ENCODE results near the gene RABEPK.
"Not testable (repeated sequence)": the region's sequence is repeated elsewhere in the genome, so short reads cannot be mapped to it uniquely, and the experiment has no call there.

The RABEPK gene

GRCh38 chr9:125195591-125195990, 4.8 kb upstream of the RABEPK start:
- DNase-seq, result not testable (repeated sequence)

DNA sequence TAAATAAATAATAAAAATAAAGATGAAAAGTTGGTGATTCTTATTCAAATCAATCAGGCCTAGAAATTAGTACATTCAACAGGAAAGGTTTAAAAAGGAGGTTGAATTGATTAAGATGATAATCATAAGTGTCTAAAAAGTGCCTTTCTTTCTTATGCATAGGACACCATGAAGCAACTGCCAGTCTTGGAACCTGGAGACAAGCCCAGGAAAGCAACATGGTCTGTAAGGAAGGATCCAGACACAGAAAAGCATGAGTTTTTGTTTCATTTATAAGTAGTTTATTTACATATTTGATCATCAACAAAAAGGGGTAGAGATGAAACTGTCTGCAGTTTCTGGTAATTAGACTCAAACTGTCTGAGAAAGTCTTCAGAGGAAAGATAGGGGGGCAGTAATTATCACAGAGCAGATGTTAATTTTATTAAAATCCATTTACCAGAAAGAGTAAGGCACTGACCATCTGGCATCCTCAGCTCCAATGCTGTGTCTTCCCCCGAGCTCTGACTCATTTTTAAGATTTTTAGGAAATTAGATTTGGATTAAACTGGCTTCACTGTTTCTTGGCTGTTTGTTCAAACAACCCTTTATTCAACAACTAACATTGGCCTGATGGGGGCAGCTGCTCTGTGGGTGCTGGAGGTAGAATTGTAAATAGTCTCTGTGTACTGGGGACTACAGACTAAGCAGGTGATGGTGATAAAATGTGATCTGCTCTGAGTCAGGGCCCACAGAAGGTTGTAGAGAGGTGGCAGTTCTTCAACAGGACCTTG, 2.7 kb downstream of the RABEPK start:
- no peak for DNase-seq

DNA sequence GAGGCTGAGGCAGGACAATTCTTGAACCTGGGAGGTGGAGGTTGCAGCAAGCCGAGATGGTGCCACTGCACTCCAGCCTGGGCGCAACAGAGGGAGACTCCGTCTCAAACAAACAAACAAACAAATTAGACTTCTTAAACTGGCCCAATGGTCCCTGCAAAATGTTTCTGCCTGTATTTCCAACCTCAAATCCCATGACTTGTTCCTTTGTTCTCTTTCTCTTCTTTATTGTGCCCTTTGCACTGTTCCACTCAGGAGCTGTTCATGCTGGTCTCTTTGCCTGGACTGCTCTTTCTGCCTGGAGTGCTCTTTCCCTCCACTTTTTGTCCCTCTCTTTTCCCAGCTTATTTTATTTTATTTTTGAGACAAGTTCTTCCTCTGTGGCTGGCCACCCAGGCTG, 4.1 kb downstream of the RABEPK start:
- DNase-seq, result no peak

DNA sequence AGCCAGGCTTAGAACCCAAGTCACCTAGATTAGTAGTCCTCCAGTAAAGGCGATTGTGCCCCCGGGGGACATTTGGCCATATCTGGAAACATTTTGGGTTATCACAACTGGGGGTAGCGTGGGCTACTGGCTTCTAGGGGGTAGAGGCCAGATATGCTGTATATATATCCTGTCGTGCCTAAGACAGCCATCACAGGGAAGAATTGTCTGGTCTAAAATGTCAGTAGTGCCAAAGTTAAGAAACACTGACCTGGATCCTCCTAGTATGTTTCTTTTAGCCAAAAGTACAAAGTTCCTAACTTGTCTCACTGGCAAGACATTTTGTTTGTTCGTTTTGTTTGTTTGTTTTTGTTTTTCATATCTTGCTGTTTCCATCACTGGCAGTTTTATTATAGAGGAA, 13.8 kb downstream of the RABEPK start:
- DNase-seq, result no peak

- no peak for DNase-seq
These were observed 18.3 kb downstream of the RABEPK start for GRCh38 chr9:125218621-125219020.

DNA sequence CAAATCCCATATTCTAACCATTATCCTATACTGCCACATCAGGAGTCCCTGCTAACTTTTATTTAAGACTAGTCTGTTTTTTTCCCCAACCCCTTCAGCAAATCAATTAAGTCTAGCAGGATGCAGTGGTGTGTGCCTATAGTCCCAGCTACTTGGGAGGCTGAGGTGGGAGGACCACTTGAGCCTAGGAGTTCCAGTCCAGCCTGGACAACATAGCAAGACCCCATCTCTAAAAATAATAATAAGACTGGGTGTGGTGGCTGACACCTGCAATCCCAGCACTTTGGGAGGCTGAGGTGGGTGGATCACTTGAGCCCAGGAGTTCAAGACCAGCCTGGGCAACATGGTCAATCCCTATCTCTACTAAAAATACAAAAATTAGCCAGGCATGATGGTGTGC, 24.5 kb downstream of the RABEPK start:
- not testable (repeated sequence) for DNase-seq

DNA sequence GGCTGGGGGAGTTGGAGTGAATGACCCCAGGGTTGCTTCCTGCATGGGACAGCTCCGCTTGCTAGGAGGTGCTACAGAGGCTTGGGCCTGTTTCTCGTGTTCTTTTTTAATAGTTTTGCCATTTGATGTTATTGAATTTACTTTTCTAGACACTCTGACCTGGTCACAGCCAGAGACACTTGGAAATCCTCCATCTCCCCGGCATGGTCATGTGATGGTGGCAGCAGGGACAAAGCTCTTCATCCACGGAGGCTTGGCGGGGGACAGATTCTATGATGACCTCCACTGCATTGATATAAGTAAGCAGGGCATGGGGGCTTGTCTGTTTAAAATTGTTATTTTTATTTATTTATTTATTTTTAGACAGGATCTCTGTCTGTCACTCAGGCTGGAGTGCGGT, 27.4 kb downstream of the RABEPK start:
- DNase-seq, result no peak

GRCh38 chr9:125233678-125234077, 33.3 kb downstream of the RABEPK start:
- DNase-seq, result no peak

- DNase-seq, result not testable (repeated sequence)
These were observed 33.8 kb downstream of the RABEPK start for GRCh38 chr9:125234099-125234498.

- DNase-seq, result no peak
These were observed 35.6 kb downstream of the RABEPK start for GRCh38 chr9:125235804-125236519.

DNA sequence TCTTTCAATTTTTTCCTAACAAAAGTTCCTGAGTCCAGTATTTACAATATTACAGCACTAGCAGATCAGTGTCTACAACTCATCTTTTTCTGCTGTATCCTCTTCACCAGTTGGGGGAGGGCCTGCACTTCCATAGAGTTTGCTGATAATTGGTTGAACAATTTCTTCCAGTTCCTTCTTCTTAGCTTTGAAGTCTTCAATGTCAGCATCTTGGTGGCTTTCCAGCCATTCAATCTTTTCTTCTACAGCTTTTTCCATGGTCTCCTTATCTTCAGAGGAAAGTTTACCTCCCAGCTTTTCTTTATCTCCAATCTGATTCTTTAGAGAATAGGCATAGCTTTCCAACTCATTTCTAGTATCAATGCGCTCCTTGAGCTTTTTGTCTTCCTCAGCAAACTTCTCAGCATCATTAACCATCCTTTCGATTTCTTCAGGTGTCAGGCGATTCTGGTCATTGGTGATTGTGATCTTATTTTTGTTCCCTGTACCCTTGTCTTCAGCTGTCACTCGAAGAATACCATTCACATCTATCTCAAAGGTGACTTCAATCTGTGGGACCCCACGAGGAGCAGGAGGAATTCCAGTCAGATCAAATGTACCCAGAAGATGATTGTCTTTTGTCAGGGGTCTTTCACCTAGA, 36.3 kb downstream of the RABEPK start:
- DNase-seq, result not testable (repeated sequence)

DNA sequence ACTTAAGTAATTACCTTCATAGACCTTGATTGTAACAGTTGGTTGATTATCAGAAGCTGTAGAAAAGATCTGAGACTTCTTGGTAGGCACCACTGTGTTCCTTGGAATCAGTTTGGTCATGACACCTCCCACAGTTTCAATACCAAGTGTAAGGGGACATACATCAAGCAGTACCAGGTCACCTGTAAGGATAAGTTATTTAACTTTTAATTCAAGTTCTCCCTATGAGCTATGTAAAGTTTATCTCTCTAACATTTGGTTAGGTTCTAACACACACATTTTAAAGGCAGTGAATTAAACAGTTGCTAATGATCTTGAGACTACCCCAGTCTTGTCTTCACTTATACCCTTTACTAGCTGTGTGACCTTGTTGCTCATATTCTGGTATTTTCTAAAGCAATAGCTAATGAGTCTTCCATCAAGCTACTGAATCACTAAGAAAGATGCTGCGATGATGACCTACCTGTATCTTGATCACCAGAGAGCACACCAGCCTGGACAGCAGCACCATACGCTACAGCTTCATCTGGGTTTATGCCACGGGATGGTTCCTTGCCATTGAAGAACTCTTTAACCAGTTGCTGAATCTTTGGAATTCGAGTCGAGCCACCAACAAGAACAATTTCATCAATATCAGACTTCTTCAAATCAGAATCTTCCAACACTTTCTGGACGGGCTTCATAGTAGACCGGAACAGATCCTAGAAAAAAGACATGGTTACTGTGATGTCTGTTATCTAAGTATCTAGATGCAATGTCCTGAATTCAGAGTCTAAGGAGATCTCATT, 38.0 kb downstream of the RABEPK start:
- no peak for DNase-seq

DNA sequence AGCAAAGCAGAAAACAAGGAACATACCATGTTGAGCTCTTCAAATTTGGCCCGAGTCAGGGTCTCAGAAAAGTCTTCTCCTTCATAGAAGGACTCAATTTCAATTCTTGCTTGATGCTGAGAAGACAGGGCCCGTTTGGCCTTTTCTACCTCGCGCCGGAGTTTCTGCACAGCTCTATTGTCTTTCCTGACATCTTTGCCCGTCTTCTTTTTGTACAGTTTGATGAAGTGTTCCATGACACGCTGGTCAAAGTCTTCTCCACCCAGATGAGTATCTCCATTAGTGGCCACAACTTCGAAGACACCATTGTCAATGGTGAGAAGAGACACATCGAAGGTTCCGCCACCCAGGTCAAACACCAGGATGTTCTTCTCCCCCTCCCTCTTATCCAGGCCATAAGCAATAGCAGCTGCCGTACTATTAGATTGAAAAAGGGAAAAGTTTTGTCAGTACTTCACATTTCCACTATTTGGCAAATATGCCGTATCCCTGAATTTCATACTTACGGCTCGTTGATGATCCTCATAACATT, 38.6 kb downstream of the RABEPK start:
- no peak for DNase-seq

DNA sequence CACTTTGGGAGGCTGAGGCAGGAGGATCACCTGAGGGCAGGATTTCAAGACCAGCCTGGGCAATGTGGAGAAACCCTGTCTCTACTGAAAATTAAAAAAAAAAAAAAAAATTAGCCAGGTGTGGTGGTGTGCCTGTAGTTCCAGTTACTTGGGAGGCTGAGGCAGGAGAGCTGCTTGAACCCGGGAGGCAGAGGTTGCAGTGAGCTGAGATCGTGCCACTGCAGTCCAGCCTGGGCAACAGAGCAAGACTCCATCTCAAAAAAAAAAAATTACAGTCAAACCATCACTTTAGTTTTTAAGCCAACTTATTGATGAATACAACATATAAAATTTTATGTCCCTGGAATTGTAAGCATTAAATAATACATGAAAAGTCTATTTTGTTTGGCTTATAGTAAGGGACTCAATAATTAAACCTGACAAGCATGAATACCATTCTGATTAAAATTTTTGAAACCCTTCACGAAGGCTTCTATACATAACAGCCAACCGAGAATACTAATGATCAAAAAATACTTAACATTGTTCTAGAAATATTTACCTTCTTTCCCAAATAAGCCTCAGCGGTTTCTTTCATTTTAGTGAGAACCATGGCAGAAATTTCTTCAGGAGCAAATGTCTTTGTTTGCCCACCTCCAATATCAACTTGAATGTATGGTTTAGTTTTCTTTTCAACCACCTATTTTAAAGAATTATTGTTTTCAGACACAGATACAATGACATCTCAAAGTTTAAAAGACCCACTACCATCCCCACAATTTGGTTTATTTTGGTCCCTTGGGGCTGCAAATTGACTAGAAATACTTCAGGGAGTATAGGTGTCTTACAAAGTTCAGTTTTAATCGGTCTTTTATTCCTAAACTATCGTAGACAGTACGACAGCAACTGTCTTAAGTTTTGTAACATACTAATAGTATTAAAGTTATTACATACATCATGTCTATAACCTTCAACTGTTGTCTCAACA, 39.6 kb downstream of the RABEPK start:
- no peak for DNase-seq

- DNase-seq, result peak; percentile 30
These were observed 40.3 kb downstream of the RABEPK start for GRCh38 chr9:125240649-125240999.

GRCh38 chr9:125241000-125241862, 40.9 kb downstream of the RABEPK start, which contains the start of gene HSPA5:
Gene HSPA5, minus strand, starts transcription at chr9:125241343. Its CDS starts 217 bp downstream, at chr9:125241126.
- DNase-seq, result peak; percentile 97

DNA sequence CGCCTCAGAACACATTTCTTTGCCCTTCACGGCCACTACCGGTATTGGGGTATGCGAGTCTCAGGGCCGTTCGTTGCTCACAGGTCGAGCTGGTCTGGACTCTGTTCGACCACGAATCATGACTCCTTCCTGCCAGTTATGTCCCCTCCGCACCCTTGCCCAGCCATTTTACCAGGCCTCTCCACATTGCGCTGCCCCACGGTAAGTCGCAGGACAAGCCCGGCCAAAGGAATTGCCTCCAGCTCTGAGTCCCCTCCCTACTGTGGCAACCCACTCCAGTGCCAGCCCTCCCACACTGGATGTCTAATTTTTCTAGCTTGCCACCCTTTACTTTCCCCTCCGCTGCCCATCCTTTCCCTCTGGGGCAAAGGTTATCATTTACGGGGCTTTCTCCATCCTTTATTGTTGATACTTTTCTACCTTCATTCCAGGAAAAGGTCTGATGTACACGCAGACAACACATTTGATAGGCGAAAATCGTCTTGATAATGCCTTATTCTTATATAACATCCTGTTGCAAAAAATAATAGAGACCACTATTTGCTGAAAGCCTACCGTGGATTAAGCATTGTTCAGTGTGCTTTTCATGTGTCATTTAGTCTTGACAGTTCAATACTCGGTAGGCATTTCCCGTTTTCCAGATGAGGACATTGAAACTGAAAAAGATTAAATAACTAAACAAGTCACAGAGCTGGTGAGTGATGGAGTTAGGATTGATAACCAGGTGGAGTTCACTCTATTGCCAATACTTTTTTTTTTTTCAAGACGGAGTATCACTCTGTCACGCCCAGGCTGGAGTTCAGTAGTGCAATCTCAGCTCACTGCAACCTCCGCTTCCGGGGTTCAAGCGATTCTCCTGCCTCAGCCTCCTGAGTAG, 41.8 kb downstream of the RABEPK start:
- DNase-seq, result no peak

DNA sequence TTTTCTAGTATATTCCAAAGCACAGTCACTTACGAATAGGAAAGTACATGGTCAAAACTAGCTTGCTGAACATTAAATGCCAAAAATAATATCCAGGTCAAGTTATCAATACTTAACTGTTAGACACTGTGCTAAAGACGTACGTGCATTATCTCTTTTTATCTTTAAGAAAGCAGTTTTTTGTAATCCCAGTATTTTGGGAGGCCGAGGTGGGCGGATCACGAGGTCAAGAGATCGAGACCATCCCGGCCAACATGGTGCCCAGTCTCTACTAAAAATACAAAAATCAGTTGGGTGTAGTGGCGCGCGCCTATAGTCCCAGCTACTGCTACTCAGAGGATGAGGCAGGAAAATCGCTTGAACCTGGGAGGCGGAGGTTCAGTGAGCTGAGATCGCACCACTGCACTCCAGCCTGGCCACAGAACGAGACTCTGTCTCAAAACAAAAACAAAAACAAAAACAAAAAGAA, 43.5 kb downstream of the RABEPK start:
- no peak for DNase-seq

GRCh38 chr9:125246261-125246667, 45.9 kb downstream of the RABEPK start:
- DNase-seq, result no peak

Measured in NCI-H510A (cell line).